Neuronal stem cell (in vitro differentiated cells): ENCODE data around the gene SND1.

Experiments
- DNase-seq: peaks from one replicate; pipeline ENCODE4 v3.0.0-alpha.2; 2013; ENCODE audit warnings: low spot score
- H2AFZ ChIP-seq: one replicate; pipeline ENCODE4 v1.6.1; 2013; ENCODE audit warnings: mild to moderate bottlenecking, low read length, inconsistent platforms
- H2AK5ac ChIP-seq: 2 replicates; pipeline ENCODE4 v1.6.1; 2013; ENCODE audit warnings: low read depth, mild to moderate bottlenecking, inconsistent platforms, low read length, moderate library complexity, mixed read lengths
- H2BK120ac ChIP-seq: 2 replicates; pipeline ENCODE4 v1.6.1; 2013; ENCODE audit warnings: low read depth, mild to moderate bottlenecking, inconsistent platforms, low read length, moderate library complexity, mixed read lengths
- H2BK12ac ChIP-seq: one replicate; pipeline ENCODE4 v1.6.1; 2013; ENCODE audit warnings: low read length, inconsistent platforms
- H2BK15ac ChIP-seq: 2 replicates; pipeline ENCODE4 v1.6.1; 2013; ENCODE audit warnings: mild to moderate bottlenecking, low read length, inconsistent platforms, mixed read lengths
- H2BK5ac ChIP-seq: one replicate; pipeline ENCODE4 v1.6.1; 2013; ENCODE audit warnings: inconsistent platforms, mild to moderate bottlenecking, low read length, moderate library complexity
- H3K14ac ChIP-seq: one replicate; pipeline ENCODE4 v1.6.1; 2013; ENCODE audit warnings: low read length, inconsistent platforms
- H3K18ac ChIP-seq: 2 replicates; pipeline ENCODE4 v1.6.1; 2013; ENCODE audit warnings: low read length, inconsistent platforms
- H3K23ac ChIP-seq: 2 replicates; pipeline ENCODE4 v1.6.1; 2013; ENCODE audit warnings: low read depth, mild to moderate bottlenecking, mixed read lengths, low read length, inconsistent platforms; ENCODE audit not compliant: poor library complexity
- H3K27ac ChIP-seq: replicated peaks from 3 replicates; pipeline ENCODE4 v1.5.1; 2013; ENCODE audit warnings: low read length, inconsistent platforms
- H3K27me3 ChIP-seq, 3 experiments: 2 replicates each; pipeline ENCODE4 v1.6.1; 2013; ENCODE audit warnings: low read length in 3 of 3, mild to moderate bottlenecking in 2 of 3, inconsistent platforms in 1 of 3, low read depth in 1 of 3, mixed read lengths in 1 of 3, moderate library complexity in 1 of 3; ENCODE audit not compliant: control insufficient read depth in 3 of 3, insufficient read depth in 3 of 3
- H3K36me3 ChIP-seq, 2 donors: replicated peaks in 1 of 2; 2 replicates each; pipeline ENCODE4 v1.6.1; 2013; ENCODE audit warnings: low read length in 2 of 2; ENCODE audit not compliant: control insufficient read depth in 2 of 2, insufficient read depth in 2 of 2
- H3K4ac ChIP-seq: 2 replicates; pipeline ENCODE4 v1.6.1; 2013; ENCODE audit warnings: inconsistent platforms, mild to moderate bottlenecking, low read length, moderate library complexity
- H3K4me1 ChIP-seq, 2 donors: 1 replicate in 1 of 2; 2 replicates in 1 of 2; pipeline ENCODE4 v1.6.1; 2013; ENCODE audit warnings: low read length in 2 of 2, low read depth in 1 of 2; ENCODE audit not compliant: control insufficient read depth in 2 of 2, insufficient read depth in 1 of 2
- H3K4me2 ChIP-seq: one replicate; pipeline ENCODE4 v1.6.1; 2013; ENCODE audit warnings: mild to moderate bottlenecking, low read length, inconsistent platforms; ENCODE audit not compliant: insufficient read depth, poor library complexity, severe bottlenecking
- H3K4me3 ChIP-seq, 2 donors: 2 replicates each; pipeline ENCODE4 v1.5.1; 2013; ENCODE audit warnings: low read length in 2 of 2, mild to moderate bottlenecking in 2 of 2, inconsistent platforms in 1 of 2, moderate library complexity in 1 of 2
- H3K79me1 ChIP-seq: one replicate; pipeline ENCODE4 v1.6.1; 2013; ENCODE audit warnings: low read depth, mild to moderate bottlenecking, inconsistent platforms, low read length, moderate library complexity
- H3K9ac ChIP-seq: one replicate; pipeline ENCODE4 v1.6.1; 2013; ENCODE audit warnings: mild to moderate bottlenecking, low read depth, low read length, inconsistent platforms; ENCODE audit not compliant: poor library complexity
- H3K9me3 ChIP-seq, 2 donors: replicated peaks in 1 of 2; 2 replicates each; pipeline versions ENCODE3 to v1.6.1; 2013; ENCODE audit warnings: low read length in 2 of 2, mild to moderate bottlenecking in 2 of 2, inconsistent platforms in 1 of 2, low read depth in 1 of 2, mixed read lengths in 1 of 2, moderate library complexity in 1 of 2; ENCODE audit not compliant: control insufficient read depth in 2 of 2, insufficient read depth in 1 of 2
- H4K8ac ChIP-seq: one replicate; pipeline ENCODE4 v1.6.1; 2013; ENCODE audit warnings: low read depth, mild to moderate bottlenecking, inconsistent platforms, low read length, moderate library complexity
- H4K91ac ChIP-seq: one replicate; pipeline ENCODE4 v1.6.1; 2013; ENCODE audit warnings: low read length, low read depth, mild to moderate bottlenecking, inconsistent platforms; ENCODE audit not compliant: poor library complexity
- WGBS, 2 donors: extraction: QIAGEN DNeasy Blood & Tissue Kit; methylation state at CpG; one replicate each; pipeline ENCODE4 v1.1.7; 2013; ENCODE audit warnings: missing lambda C conversion rate in 2 of 2, mixed read lengths in 1 of 2; ENCODE audit not compliant: insufficient read length in 2 of 2, insufficient replicate concordance in 1 of 2; ENCODE audit errors: extremely low coverage in 2 of 2; 5-methylcytosine and 5-hydroxymethylcytosine counted together

SND1 gene

GRCh38 chr7:127733986-127734385 is 82.0 kb downstream of the SND1 start:
- H3K14ac ChIP-seq: no peak overlapping the region
- H2AFZ ChIP-seq: no peak overlapping the region
- WGBS, 2 donors: no CpG with 5 or more reads among the region's 3 CpGs
- H4K8ac ChIP-seq: no peak overlapping the region
- no peak overlapping the region for H3K4me3 ChIP-seq
- no peak overlapping the region for H2BK12ac ChIP-seq
- H4K91ac ChIP-seq: no peak overlapping the region
- H3K79me1 ChIP-seq: peaks cover 2% of the 10 kb centered on the region
- H3K4ac ChIP-seq: no peak overlapping the region
- no peak overlapping the region for H3K9ac ChIP-seq
- H3K23ac ChIP-seq: no peak overlapping the region
- H3K18ac ChIP-seq: no peak overlapping the region
- no peaks in the 10 kb centered on the region for H3K27me3 ChIP-seq
- H2BK15ac ChIP-seq: no peak overlapping the region
- peaks cover 0 to 53% of the 10 kb centered on the region in 2 donors for H3K36me3 ChIP-seq
- H3K4me1 ChIP-seq: peaks cover 0 to 2% of the 10 kb centered on the region in 2 donors
- H2BK120ac ChIP-seq: no peak overlapping the region
- no peak overlapping the region for H3K4me2 ChIP-seq
- H3K9me3 ChIP-seq: no peaks in the 10 kb centered on the region
- H3K27ac ChIP-seq: no peak overlapping the region
- H2AK5ac ChIP-seq: no peak overlapping the region
- H2BK5ac ChIP-seq: no peak overlapping the region
- DNase-seq: no peak

DNA sequence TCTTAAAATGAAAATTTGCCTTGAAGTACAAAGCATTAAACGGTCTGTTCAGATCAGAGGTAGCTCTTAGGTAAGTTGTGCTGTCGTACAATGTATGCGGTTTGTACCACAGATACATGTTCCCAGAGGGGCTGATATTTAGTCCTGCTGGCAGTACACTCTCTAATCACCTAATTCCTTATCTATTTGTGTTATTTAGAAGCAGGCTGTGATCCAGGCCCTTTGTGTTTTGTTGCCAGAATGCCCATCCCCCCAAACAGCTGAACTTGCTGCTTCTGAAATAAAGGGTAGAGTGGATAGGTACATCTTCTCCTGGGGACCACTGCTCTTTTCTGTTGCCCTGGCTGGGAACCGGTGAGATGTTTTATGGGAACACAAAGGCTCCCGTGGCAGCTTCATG is 84.5 kb downstream of the SND1 start:
- Histone ChIP-seq H2BK5ac (no peak overlapping the region), H3K9me3 (no peaks in the 10 kb centered on the region), H2BK12ac (no peak overlapping the region), H3K4me3 (no peak overlapping the region), H3K14ac (no peak overlapping the region), H3K27me3 (no peaks in the 10 kb centered on the region), H3K18ac (no peak overlapping the region), H2AFZ (no peak overlapping the region), H4K91ac (no peak overlapping the region), H3K4ac (no peak overlapping the region), H2AK5ac (no peak overlapping the region), H3K4me2 (no peak overlapping the region), H3K9ac (no peak overlapping the region), H3K23ac (no peak overlapping the region), H2BK15ac (no peak overlapping the region), H3K27ac (no peak overlapping the region), H4K8ac (no peak overlapping the region), H2BK120ac (no peak overlapping the region), H3K36me3 (peaks cover 0 to 32% of the 10 kb centered on the region in 2 donors), H3K79me1 (peaks cover 2% of the 10 kb centered on the region), H3K4me1 (peaks cover 0 to 4% of the 10 kb centered on the region in 2 donors)
- WGBS, 2 donors: no CpG with 5 or more reads among the region's 5 CpGs
- DNase-seq: no peak

DNA sequence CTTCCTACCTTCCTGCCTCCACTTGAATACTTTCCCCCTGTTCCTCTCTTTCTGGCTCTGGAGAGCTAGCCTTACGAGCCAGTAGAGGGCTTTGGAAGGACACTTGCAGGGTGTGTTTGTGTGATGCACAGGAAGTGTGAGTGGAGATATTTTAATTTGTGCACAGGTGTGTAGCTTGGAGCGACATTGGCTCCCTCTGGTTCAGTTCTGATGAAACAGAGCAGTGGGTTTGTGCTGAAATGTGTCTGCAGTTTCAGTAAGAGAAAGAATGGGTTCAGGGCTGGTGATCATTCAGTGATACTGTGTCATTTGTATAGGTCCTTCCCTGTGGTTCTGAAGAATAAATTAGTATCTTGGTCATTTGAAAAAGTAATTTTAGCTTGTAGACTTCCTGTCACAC is 86.9 kb downstream of the SND1 start:
- Histone ChIP-seq H2BK5ac (no peak overlapping the region), H3K4ac (no peak overlapping the region), H3K23ac (no peak overlapping the region), H2BK120ac (no peak overlapping the region), H3K36me3 (peaks cover 0 to 12% of the 10 kb centered on the region in 2 donors), H3K79me1 (no peaks in the 10 kb centered on the region), H2BK12ac (no peak overlapping the region), H3K9me3 (no peaks in the 10 kb centered on the region), H3K4me2 (no peak overlapping the region), H3K4me1 (peaks cover 0 to 4% of the 10 kb centered on the region in 2 donors), H2BK15ac (no peak overlapping the region), H3K27ac (no peak overlapping the region), H3K18ac (no peak overlapping the region), H2AFZ (no peak overlapping the region), H4K8ac (no peak overlapping the region), H3K9ac (no peak overlapping the region), H3K14ac (no peak overlapping the region), H3K27me3 (no peaks in the 10 kb centered on the region), H3K4me3 (no peak overlapping the region), H2AK5ac (no peak overlapping the region), H4K91ac (no peak overlapping the region)
- WGBS, 2 donors: no CpG with 5 or more reads among the region's 2 CpGs
- no peak for DNase-seq

DNA sequence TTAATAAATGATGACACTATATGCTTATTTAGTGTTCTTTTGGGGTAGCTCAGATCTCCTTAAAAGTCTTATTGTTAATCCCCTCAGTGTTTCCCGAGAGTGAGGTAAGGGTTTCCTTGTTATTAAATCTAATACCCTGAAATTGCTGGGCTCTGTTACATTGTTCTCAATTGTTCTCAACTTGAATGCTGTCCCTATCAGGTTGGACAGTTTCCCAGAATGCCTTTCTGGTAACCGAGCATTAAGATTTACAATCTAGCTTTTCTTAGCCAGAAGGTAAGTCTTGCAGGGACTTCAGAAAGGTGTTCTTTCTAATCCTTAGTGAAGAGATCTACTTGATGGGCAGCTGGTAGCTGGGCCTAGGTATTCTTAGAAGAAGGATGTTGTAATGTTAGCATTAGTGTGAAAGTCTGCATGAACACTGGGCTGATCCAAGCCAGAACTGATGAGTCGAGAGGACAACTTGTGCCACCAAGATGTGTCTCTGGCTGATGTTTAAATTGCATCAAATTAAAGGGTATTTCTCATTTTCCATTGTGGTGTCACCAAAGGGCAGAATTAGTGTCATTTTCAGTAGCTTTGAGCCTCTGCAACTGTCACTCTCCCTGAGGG is 89.9 kb downstream of the SND1 start:
- WGBS, 2 donors: no CpG with 5 or more reads among the region's 3 CpGs
- H3K36me3 ChIP-seq: peaks cover 0 to 6% of the 10 kb centered on the region in 2 donors
- no peak overlapping the region for H3K27ac ChIP-seq
- peaks cover 2 to 3% of the 10 kb centered on the region in 2 donors for H3K4me1 ChIP-seq
- no peaks in the 10 kb centered on the region for H3K9me3 ChIP-seq
- H2BK5ac ChIP-seq: no peak overlapping the region
- no peak for DNase-seq
- no peak overlapping the region for H3K4ac ChIP-seq
- H3K23ac ChIP-seq: no peak overlapping the region
- no peak overlapping the region for H3K9ac ChIP-seq
- no peak overlapping the region for H3K4me2 ChIP-seq
- no peaks in the 10 kb centered on the region for H3K27me3 ChIP-seq
- H3K18ac ChIP-seq: no peak overlapping the region
- no peak overlapping the region for H4K8ac ChIP-seq
- H2BK120ac ChIP-seq: no peak overlapping the region
- no peak overlapping the region for H2BK15ac ChIP-seq
- no peak overlapping the region for H2AFZ ChIP-seq
- H2BK12ac ChIP-seq: no peak overlapping the region
- no peak overlapping the region for H4K91ac ChIP-seq
- no peak overlapping the region for H3K4me3 ChIP-seq
- no peak overlapping the region for H3K14ac ChIP-seq
- no peak overlapping the region for H2AK5ac ChIP-seq
- H3K79me1 ChIP-seq: no peaks in the 10 kb centered on the region
